ENCODE data around the gene CABP2.

DNA sequence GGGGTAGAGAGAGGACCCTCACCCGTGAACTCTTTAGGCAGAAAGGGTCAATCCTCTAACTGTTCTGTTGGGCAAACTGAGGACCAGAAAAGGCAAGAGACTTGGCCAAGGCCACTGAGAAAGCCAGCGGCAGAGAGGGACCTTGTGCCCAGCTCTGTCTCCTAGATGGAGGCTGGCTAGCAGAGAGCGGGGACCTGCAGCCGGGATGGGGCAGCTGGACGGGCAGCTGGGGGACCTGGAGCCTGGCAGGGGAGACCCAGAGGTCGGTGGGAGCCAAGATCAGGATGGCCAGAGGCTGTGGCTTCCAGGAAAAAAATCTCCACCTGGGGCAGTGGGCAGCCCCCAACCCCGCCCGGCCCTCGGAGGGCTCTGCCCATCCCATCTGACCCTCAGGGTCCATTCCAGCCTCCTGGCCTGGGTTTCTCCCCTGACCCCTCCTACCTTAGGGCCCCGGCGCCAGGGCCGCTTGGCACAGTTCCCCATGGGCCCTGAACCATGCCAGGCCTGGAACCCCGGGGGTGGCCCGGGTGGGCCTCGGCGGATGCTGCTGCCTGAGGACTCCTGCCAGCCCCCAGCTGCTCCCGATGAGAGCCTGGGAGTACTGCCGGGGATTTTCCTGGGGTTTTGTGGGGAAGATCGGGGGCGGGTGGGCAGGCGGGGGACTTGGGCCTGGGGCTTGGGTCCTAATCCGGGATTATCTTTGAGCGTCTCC, at the start of gene CABP2:
- TF ChIP-seq, protein P1, sequence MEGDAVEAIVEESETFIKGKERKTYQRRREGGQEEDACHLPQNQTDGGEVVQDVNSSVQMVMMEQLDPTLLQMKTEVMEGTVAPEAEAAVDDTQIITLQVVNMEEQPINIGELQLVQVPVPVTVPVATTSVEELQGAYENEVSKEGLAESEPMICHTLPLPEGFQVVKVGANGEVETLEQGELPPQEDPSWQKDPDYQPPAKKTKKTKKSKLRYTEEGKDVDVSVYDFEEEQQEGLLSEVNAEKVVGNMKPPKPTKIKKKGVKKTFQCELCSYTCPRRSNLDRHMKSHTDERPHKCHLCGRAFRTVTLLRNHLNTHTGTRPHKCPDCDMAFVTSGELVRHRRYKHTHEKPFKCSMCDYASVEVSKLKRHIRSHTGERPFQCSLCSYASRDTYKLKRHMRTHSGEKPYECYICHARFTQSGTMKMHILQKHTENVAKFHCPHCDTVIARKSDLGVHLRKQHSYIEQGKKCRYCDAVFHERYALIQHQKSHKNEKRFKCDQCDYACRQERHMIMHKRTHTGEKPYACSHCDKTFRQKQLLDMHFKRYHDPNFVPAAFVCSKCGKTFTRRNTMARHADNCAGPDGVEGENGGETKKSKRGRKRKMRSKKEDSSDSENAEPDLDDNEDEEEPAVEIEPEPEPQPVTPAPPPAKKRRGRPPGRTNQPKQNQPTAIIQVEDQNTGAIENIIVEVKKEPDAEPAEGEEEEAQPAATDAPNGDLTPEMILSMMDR (conservative IDR thresholded peaks at IDR 0.05; ENCODE audit: low read depth, low read length): no peak
- TF ChIP-seq EZH2 (IDR thresholded peaks at IDR 0.05; ENCODE audit: borderline replicate concordance, low read depth, low read length, poor library complexity, severe bottlenecking): no peak
